Esophagus muscularis mucosa (tissue), 4 donors: ENCODE results near the gene MOG. TPM values are rescaled to one million over a fixed set of nuclear protein-coding genes. Genes with fewer than 3 reads are reported as not detected.

Experiments
- DNase-seq: peaks from one replicate; pipeline ENCODE4 v3.0.0-alpha.2; 2017; ENCODE audit errors: extremely low spot score
- H3K27ac ChIP-seq, 4 donors: fragments of 200-600 bp; sonication (generic); replicated peaks in 1 of 4; 1 replicate in 3 of 4; 2 replicates in 1 of 4; pipeline ENCODE4 v1.5.1; 2016 to 2019; ENCODE audit warnings: mild to moderate bottlenecking in 1 of 4
- H3K27me3 ChIP-seq, 4 donors: fragments of 200-600 bp; sonication (generic); one replicate each; pipeline versions ENCODE4 v1.5.1 to v1.6.0; 2016 to 2019
- H3K36me3 ChIP-seq, 4 donors: fragments of 200-600 bp; sonication (generic); one replicate each; pipeline ENCODE4 v1.5.1; 2016 to 2019
- H3K4me1 ChIP-seq, 4 donors: fragments of 200-600 bp; sonication (generic); one replicate each; pipeline ENCODE4 v1.5.1; 2016 to 2019
- H3K4me3 ChIP-seq, 4 donors: fragments of 200-600 bp; sonication (generic); 1 replicate in 2 of 4; 2 replicates in 2 of 4; pipeline ENCODE4 v1.5.1; 2016 to 2019; ENCODE audit warnings: mild to moderate bottlenecking in 4 of 4, moderate library complexity in 1 of 4
- H3K9me3 ChIP-seq, 4 donors: fragments of 200-600 bp; sonication (generic); 1 replicate in 3 of 4; 2 replicates in 1 of 4; pipeline ENCODE4 v1.5.1; 2016 to 2019
- EP300 ChIP-seq: sonication (generic); formaldehyde crosslinking; IDR thresholded peaks from one replicate; pipeline ENCODE4 v1.6.1; 2017; ENCODE audit warnings: antibody characterized with exemption
- POLR2A ChIP-seq: fragments of 450-650 bp; IDR thresholded peaks from one replicate; pipeline ENCODE4 v1.6.1; 2017; ENCODE audit warnings: antibody characterized with exemption, moderate library complexity, mild to moderate bottlenecking, low read depth
- POLR2AphosphoS5 ChIP-seq, 2 donors: sonication (generic); formaldehyde crosslinking; IDR thresholded peaks; one replicate each; pipeline ENCODE4 v1.6.1; 2017; ENCODE audit warnings: antibody characterized with exemption in 2 of 2
- WGBS: methylation state at CpG from one replicate; pipeline ENCODE4 v1.1.5; 2018; 5-methylcytosine and 5-hydroxymethylcytosine counted together
- intact Hi-C: fragments of 100-400 bp; cut with DNase I; formaldehyde crosslinking; loops from one replicate; pipeline ENCODE4 v1.15.1; 2023
- total RNA-seq, 4 donors: library from RNA; depleted of rRNA; stranded (reverse); fragments of >200 nt; gene quantifications; one replicate each; pipeline versions ENCODE4 v1.1.0 to v1.2.1, GENCODE V29; 2016
- TF ChIP-seq, protein P1 (sequence below), 3 experiments: fragments of 200-600 bp in 2 of 3; fragments of 450-650 bp in 1 of 3; sonication (generic) in 2 of 3; IDR thresholded peaks; one replicate each; pipeline ENCODE4 v1.5.1; 2017 to 2019; ENCODE audit warnings: antibody characterized with exemption in 3 of 3, mild to moderate bottlenecking in 2 of 3, moderate library complexity in 1 of 3

The MOG gene
- total RNA-seq, 4 donors from 2014 or later: not detected

DNA sequence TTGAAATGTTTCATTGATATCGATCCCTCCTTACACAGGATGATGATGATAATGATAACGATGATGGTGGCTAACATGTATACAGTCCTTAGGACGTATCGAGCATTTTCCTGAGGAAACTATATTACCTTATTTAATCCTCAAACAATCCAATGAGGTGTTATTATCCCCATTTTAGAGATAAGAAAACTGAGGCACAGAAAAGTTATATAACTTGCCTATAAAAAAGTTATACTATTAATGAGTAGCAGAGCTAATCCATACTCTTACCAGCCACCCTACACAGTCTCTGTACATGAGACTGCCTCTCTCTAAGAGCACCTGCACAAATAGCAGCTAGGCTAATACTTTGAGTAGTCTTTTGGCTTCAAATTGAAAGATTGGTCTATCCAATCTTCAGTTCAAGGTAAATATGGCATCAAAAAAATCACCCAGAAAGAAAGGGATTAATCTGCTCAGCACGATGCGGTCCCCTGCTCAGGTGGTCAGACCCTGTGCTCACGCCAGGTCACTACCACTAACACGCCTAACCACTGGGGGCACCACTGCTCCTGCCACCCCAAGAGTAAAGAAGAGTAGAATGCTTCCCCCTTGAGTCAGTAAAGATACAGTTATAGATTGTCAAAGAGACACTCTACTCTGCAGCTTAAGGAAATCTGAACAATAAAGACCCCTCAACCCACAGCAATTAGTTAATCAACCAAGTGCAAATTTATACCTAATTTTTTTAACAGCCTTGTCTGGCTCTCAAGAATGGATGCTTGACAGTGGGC is 38.9 kb upstream of the MOG start:
- Histone ChIP-seq H3K36me3 (peaks cover 41 to 97% (median 85%) of the 10 kb centered on the region in 4 donors), H3K4me3 (no peak overlapping the region), H3K4me1 (no peaks in the 10 kb centered on the region), H3K9me3 (no peaks in the 10 kb centered on the region), H3K27me3 (no peaks in the 10 kb centered on the region), H3K27ac (no peak overlapping the region)
- 94% methylated on average over 8 of the region's 8 CpGs for WGBS
- TF ChIP-seq EP300: no peak
- TF ChIP-seq, protein P1, sequence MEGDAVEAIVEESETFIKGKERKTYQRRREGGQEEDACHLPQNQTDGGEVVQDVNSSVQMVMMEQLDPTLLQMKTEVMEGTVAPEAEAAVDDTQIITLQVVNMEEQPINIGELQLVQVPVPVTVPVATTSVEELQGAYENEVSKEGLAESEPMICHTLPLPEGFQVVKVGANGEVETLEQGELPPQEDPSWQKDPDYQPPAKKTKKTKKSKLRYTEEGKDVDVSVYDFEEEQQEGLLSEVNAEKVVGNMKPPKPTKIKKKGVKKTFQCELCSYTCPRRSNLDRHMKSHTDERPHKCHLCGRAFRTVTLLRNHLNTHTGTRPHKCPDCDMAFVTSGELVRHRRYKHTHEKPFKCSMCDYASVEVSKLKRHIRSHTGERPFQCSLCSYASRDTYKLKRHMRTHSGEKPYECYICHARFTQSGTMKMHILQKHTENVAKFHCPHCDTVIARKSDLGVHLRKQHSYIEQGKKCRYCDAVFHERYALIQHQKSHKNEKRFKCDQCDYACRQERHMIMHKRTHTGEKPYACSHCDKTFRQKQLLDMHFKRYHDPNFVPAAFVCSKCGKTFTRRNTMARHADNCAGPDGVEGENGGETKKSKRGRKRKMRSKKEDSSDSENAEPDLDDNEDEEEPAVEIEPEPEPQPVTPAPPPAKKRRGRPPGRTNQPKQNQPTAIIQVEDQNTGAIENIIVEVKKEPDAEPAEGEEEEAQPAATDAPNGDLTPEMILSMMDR (IDR thresholded peaks at IDR 0.05): peak in 1 of 3 experiments; percentile 16
- intact Hi-C loops: no loop called here
- DNase-seq: no peak

DNA sequence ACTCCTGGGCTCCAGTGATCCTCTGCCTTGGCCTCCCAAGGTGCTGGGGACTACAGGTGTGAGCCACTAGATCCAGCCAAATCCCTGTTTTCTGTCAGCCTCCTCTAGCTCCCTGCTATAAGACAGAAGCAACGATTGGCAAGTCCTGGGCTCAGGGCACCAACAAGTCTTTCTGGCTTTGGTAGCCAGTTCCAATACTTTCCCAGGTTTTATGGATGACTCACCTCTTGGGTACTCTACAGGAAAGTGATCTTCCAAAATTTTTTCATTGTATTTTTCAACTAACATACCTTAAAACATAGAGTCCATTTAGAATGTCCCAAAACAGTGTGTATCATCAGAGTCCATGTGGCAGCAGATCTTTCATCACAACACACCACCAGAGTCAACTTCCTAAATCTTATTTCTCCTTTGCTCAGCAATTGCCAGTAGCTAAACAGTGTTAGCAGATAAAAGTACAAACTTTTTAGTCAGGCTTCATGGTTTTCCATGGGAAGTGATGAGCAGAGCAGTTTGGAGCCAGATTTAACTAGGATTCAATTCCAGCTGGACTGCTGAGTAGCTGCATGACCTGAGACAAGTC is 37.2 kb upstream of the MOG start:
- no peak for DNase-seq
- Histone ChIP-seq H3K4me1 (no peaks in the 10 kb centered on the region), H3K27ac (no peak overlapping the region), H3K36me3 (peaks cover 31 to 91% (median 80%) of the 10 kb centered on the region in 4 donors), H3K27me3 (no peaks in the 10 kb centered on the region), H3K9me3 (no peaks in the 10 kb centered on the region), H3K4me3 (no peak overlapping the region)
- intact Hi-C loops: no loop called here
- TF ChIP-seq EP300: no peak
- TF ChIP-seq, protein P1 (IDR thresholded peaks at IDR 0.05): no peak
- no peak for TF ChIP-seq POLR2A
- no peak for TF ChIP-seq POLR2AphosphoS5 (IDR thresholded peaks at IDR 0.05)
- WGBS: 86% methylated on average over 1 of the region's 1 CpG

DNA sequence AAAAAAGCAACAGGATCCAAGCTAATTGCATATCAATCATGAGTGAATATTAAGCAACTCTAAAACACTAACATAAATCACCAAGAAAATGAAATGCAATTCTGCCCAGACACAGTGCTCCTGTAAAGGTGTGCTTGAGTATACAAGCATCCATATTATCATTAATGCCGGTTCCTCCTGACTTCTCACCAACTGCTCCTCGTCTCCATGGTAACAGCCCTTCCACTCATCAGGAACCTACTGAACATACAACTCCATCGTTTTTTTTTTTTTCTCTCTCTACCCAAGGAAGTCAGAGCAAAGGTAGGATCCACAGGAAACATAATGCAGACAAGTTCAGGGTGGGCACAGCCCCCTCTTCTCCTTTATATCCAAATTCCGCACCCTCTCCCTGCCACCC is 36.3 kb upstream of the MOG start:
- H3K4me3 ChIP-seq: no peak overlapping the region
- WGBS: 75% methylated on average over 4 of the region's 4 CpGs
- intact Hi-C loops: no loop called here
- H3K27ac ChIP-seq: no peak overlapping the region
- TF ChIP-seq EP300 (no peak), POLR2A (no peak), POLR2AphosphoS5 (IDR thresholded peaks at IDR 0.05) (no peak)
- TF ChIP-seq, protein P1 (IDR thresholded peaks at IDR 0.05): no peak
- H3K4me1 ChIP-seq: no peaks in the 10 kb centered on the region
- no peak for DNase-seq
- H3K27me3 ChIP-seq: no peaks in the 10 kb centered on the region
- peaks cover 31 to 82% (median 75%) of the 10 kb centered on the region in 4 donors for H3K36me3 ChIP-seq
- H3K9me3 ChIP-seq: no peaks in the 10 kb centered on the region

DNA sequence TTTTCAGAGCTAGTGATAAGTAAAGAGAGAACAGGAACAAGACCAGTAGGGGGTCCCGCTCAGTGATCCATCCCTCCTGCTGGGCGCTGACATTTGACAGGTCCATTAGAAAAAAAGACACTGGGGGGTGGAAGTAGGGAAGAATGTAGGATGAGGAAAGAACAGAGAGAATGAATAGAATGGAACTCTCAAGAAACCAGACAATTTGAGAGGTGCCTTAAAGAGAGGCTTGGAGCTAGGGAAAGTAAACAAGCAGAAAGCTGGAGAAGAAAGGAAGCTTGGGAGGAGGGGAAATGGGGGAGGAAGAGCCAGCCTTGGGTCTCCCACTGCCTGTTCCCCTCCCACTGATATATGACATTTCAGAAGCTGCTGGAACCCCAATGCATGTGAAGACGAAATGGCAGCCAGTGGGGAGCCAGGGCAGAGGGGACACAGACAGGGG is 32.4 kb upstream of the MOG start:
- TF ChIP-seq POLR2AphosphoS5 (IDR thresholded peaks at IDR 0.05): no peak
- no peak for TF ChIP-seq POLR2A
- TF ChIP-seq EP300: no peak
- TF ChIP-seq, protein P1 (IDR thresholded peaks at IDR 0.05): no peak
- peaks cover 0 to 4% (median 0%) of the 10 kb centered on the region in 4 donors for H3K27me3 ChIP-seq
- WGBS: 89% methylated on average over 3 of the region's 3 CpGs
- intact Hi-C loops: no loop called here
- H3K4me3 ChIP-seq: no peak overlapping the region
- no peaks in the 10 kb centered on the region for H3K9me3 ChIP-seq
- peaks cover 23 to 45% (median 44%) of the 10 kb centered on the region in 4 donors for H3K36me3 ChIP-seq
- no peak overlapping the region for H3K27ac ChIP-seq
- H3K4me1 ChIP-seq: peaks cover 17 to 27% (median 23%) of the 10 kb centered on the region in 4 donors
- DNase-seq: no peak
